ENCODE data around the gene ATPAF2. TPM values are rescaled to one million over a fixed set of nuclear protein-coding genes. Genes with fewer than 3 reads are reported as not detected.

Gene ATPAF2
- total RNA-seq, 2 donors from 2014 or later = 31.4 to 50.8 TPM

GRCh38 chr17:17990282-17990681 is 48.7 kb downstream of the ATPAF2 start:
- H3K4me3 Mint-ChIP-seq = no peak overlapping the region
- Histone ChIP-seq H3K9ac (ENCODE audit: extremely low read depth, low read length, poor library complexity, severe bottlenecking) (no peak overlapping the region), H3K27ac (ENCODE audit: low read depth, low read length) (no peak overlapping the region), H3K4me3 (ENCODE audit: low read length) (no peak overlapping the region), H3K36me3 (ENCODE audit: control insufficient read depth, insufficient read depth, low read length) (no peaks in the 10 kb centered on the region), H3K27me3 (ENCODE audit: control insufficient read depth, insufficient read depth, low read length, poor library complexity, severe bottlenecking) (no peaks in the 10 kb centered on the region), H3K9me3 (ENCODE audit: control insufficient read depth, low read length) (no peaks in the 10 kb centered on the region), H3K4me1 (ENCODE audit: control insufficient read depth, insufficient read depth, low read length) (no peaks in the 10 kb centered on the region)
- H3K36me3 Mint-ChIP-seq (ENCODE audit: low read depth) = no peaks in the 10 kb centered on the region
- H3K27ac Mint-ChIP-seq = no peak overlapping the region
- H3K4me1 Mint-ChIP-seq = peaks cover 9% of the 10 kb centered on the region
- 91 to 96% methylated on average over 2 of the region's 2 CpGs for WGBS, 2 experiments (ENCODE audit: insufficient coverage in 1 of 2, insufficient read length in 1 of 2)
- H3K27me3 Mint-ChIP-seq (ENCODE audit: insufficient read depth) = peaks cover 2% of the 10 kb centered on the region
- TF ChIP-seq CTCF (conservative IDR thresholded peaks at IDR 0.05) = no peak
- DNase-seq = peak; percentile 52
- no peaks in the 10 kb centered on the region for H3K9me3 Mint-ChIP-seq

GRCh38 chr17:17989618-17990017 is 49.4 kb downstream of the ATPAF2 start:
- no peaks in the 10 kb centered on the region for H3K9me3 Mint-ChIP-seq
- H3K27ac ChIP-seq (ENCODE audit: low read depth, low read length) = no peak overlapping the region
- no peaks in the 10 kb centered on the region for H3K27me3 ChIP-seq (ENCODE audit: control insufficient read depth, insufficient read depth, low read length, poor library complexity, severe bottlenecking)
- H3K4me1 Mint-ChIP-seq = peaks cover 9% of the 10 kb centered on the region
- no peaks in the 10 kb centered on the region for H3K9me3 ChIP-seq (ENCODE audit: control insufficient read depth, low read length)
- no peaks in the 10 kb centered on the region for H3K36me3 ChIP-seq (ENCODE audit: control insufficient read depth, insufficient read depth, low read length)
- DNase-seq = peak; percentile 44
- no peaks in the 10 kb centered on the region for H3K36me3 Mint-ChIP-seq (ENCODE audit: low read depth)
- no peak for TF ChIP-seq CTCF (conservative IDR thresholded peaks at IDR 0.05)
- no peak overlapping the region for H3K4me3 ChIP-seq (ENCODE audit: low read length)
- no peak overlapping the region for H3K27ac Mint-ChIP-seq
- WGBS, 2 experiments (ENCODE audit: insufficient coverage in 1 of 2, insufficient read length in 1 of 2) = 92 to 93% methylated on average over 10 of the region's 10 CpGs
- H3K9ac ChIP-seq (ENCODE audit: extremely low read depth, low read length, poor library complexity, severe bottlenecking) = no peak overlapping the region
- peaks cover 2% of the 10 kb centered on the region for H3K27me3 Mint-ChIP-seq (ENCODE audit: insufficient read depth)
- H3K4me1 ChIP-seq (ENCODE audit: control insufficient read depth, insufficient read depth, low read length) = no peaks in the 10 kb centered on the region
- no peak overlapping the region for H3K4me3 Mint-ChIP-seq

- Mint-ChIP-seq H3K36me3 (ENCODE audit: low read depth) (no peaks in the 10 kb centered on the region), H3K9me3 (no peaks in the 10 kb centered on the region), H3K27me3 (ENCODE audit: insufficient read depth) (peaks cover 2% of the 10 kb centered on the region), H3K27ac (no peak overlapping the region), H3K4me3 (no peak overlapping the region), H3K4me1 (peaks cover 6% of the 10 kb centered on the region)
- DNase-seq = peak; percentile 38
- WGBS, 2 experiments (ENCODE audit: insufficient coverage in 1 of 2, insufficient read length in 1 of 2) = 86 to 96% methylated on average over 4 to 9 of the region's 9 CpGs
- Histone ChIP-seq H3K27me3 (ENCODE audit: control insufficient read depth, insufficient read depth, low read length, poor library complexity, severe bottlenecking) (no peaks in the 10 kb centered on the region), H3K9ac (ENCODE audit: extremely low read depth, low read length, poor library complexity, severe bottlenecking) (no peak overlapping the region), H3K27ac (ENCODE audit: low read depth, low read length) (no peak overlapping the region), H3K4me1 (ENCODE audit: control insufficient read depth, insufficient read depth, low read length) (no peaks in the 10 kb centered on the region), H3K9me3 (ENCODE audit: control insufficient read depth, low read length) (no peaks in the 10 kb centered on the region), H3K36me3 (ENCODE audit: control insufficient read depth, insufficient read depth, low read length) (no peaks in the 10 kb centered on the region), H3K4me3 (ENCODE audit: low read length) (no peak overlapping the region)
- no peak for TF ChIP-seq CTCF (conservative IDR thresholded peaks at IDR 0.05)
Measured at GRCh38 chr17:17989081-17989480, 49.9 kb downstream of the ATPAF2 start.
